Right ventricle myocardium superior (tissue), 1 donor: Measurements from ENCODE around the gene PKHD1. TPM values are rescaled to one million over a fixed set of nuclear protein-coding genes. Genes with fewer than 3 reads are reported as not detected.

Source experiments
- ATAC-seq: fragments of 200-7000 bp; cut with Tn5 transposase; one replicate; pipeline ENCODE4 v1.9.1; 2020; ENCODE audit warnings: mild to moderate bottlenecking; ENCODE audit not compliant: poor library complexity
- DNase-seq: peaks from one replicate; pipeline ENCODE4 v3.0.0-alpha.2; 2020
- intact Hi-C: fragments of 100-400 bp; cut with DNase I; formaldehyde crosslinking; loops from one replicate; pipeline ENCODE4 v1.11.2; 2022
- total RNA-seq: library from RNA; stranded (reverse); fragmentation: NEBNext Ultra II Directional; extraction: Animal tissue kit (Norgen Biotek cat#: 25700); gene quantifications from one replicate; pipeline ENCODE4 v1.2.1, GENCODE V29; 2021
- donor health status: DM: no; HTN: yes; CAD: no; lungs with severe emphysema.

PKHD1 gene
- total RNA-seq, 1 donor from 2014 or later = not detected

DNA sequence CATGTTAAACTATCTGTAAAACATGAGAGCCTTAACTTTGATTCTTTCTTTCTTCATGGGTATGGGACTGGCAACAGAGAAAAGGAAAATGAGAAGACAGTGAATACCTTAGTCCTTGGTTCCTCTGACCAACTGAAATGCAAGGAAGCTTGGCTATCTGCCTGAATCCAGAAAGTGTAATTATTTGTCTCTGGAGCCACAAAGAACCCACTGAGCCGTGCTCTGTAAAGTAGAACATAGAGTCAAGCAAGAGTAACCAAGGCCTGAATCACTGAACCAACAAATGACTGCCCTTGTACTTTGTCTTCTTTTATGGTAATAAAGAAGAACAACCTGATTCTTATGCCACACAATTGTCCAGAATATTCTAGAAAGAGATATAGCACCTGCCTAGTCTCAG lies 27.6 kb downstream of the PKHD1 start:
- intact Hi-C loops = no loop called here
- ATAC-seq (no peak), DNase-seq (no peak)

DNA sequence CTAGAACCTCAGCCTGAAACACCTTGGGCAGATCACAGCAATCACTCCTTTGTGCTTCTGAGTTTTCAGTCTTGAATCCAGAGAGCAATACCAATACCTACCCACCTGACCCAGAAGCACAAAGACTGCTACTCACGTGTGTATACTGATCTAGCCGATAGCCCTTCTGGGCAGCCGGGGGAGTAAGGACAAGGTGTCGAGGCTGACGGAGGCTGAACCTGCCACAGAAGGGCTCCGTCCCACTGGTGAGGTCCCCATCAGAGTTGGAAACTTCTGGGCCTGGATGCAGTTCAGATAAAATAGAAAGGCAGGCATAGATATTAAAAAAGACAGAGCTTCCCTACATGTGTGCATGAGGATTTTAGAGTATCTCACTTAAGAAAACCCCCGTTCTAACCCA lies 32.0 kb downstream of the PKHD1 start:
- intact Hi-C loops = no loop called here
- ATAC-seq (no peak), DNase-seq (no peak)

DNA sequence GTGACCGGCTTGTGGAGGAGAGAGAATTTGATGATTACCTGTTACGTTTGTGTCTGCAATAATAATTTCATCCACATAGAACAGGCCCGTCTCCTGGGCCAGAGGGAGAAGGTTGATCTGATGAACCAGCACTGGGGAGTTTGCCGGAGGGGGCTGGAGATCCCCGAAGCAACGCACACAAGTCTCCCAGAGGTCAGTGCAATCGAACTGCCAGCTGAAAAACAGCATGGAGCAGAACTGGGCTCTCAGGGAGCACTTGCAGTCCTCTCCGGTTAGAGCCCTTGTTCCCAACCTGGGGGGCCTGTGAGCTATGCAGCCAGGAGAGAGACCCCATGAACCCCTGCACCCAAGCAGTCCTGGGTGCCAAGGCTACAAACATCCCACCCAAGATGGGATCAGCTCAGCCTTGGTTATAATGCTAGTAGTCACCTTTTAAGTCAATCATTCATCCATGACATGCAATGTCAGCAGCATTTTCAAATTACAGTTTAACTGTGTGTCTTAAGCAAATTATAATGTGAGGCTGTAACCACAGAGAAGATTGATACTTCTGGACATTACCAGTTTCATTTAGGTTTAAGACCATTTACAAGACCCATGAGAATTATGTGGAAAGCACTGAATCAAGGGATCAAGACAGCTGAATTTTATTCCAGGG lies 34.2 kb downstream of the PKHD1 start:
- ATAC-seq = no peak
- no peak for DNase-seq
- intact Hi-C loops = no loop called here

DNA sequence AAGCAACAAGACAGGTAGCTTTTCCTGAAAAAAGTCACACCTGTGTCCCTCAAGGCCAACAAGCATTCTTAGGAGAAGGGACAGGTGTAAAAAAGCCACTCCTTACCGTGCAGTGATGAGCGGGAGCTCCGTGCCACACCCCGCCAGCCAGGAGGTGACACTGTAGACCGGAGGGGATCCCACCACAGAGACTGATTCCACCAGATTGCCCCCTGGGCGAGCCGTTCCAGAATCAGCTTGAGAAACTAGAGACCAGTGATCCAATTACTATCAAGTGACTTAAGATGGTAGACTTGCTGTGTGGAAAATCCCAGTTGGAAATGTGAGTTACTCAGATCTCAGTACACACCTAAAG lies 37.4 kb downstream of the PKHD1 start:
- no peak for ATAC-seq
- no peak for DNase-seq
- intact Hi-C loops = no loop called here

DNA sequence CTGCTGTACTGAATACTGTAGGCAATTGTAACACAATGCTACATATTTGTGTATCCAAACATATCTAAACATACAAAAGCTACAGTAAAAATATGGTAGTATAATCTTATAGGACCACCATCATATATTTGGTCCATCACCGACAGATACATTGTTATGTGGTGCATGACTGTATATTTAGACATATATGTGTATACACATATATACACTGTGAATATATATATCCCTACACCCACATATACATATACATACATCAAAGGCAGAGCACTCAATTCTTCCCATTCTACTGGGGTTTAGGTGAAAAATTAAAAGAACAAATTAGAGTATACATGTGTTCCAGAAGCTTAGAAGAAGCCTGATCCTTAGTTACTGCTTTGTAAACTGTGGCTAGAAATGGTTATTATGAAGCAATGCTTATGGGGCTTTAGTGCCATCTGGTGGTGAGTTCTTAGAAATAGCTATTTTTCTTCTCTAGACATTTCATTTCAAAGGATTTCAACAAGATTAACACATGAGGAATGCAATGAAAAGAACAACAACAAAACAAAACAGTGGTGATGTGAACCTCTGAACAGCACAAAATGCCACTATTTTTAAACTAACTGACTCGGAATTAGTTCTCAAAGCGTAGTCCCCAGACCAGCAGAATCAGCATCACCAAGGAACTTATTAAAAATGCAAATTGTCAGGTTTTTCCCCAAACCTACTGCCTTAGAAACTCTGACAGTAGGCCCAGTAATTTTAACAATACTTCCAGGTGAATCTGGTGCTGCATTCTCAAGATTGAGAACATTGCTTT lies 38.0 kb downstream of the PKHD1 start:
- no peak for DNase-seq
- ATAC-seq = no peak
- intact Hi-C loops = no loop called here

DNA sequence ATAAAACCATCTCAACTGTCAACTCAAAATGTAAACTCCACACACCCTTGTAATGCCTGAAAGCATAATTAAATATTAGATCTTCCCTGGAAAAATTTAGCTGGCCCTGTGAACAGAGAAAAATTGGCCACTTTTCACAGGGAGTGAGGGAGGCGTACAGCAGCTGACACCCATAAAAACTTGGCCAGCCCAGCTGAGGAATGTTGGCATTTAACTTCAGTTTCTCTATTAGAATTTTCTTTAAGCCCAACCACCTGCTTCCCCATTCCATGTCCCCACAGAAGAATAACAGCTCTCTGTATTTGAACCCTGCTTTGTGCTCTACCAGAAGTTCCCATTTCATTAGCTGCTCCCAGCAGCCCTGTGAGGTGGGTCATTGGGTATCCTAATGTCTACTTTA lies 41.0 kb downstream of the PKHD1 start:
- ATAC-seq (no peak), DNase-seq (no peak)
- intact Hi-C loops = no loop called here

DNA sequence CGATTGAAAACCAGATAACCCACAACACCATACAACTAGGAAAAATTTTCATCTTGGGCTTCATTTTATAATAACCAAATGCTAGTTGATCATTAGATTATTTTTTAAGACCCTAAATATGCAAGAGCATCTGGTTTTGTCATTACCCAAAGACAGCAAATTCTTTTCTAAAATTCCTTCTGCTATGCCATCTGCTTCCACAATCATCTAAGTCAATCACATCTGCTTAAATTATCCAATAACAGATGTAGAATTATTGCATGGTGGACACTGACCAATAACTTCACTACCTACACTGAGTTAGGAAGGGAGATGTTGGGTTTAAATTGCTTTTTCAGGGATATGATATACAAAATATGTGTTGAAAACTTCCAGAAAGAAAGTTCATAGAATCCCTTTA lies 41.9 kb downstream of the PKHD1 start:
- ATAC-seq (no peak), DNase-seq (no peak)
- intact Hi-C loops = no loop called here

DNA sequence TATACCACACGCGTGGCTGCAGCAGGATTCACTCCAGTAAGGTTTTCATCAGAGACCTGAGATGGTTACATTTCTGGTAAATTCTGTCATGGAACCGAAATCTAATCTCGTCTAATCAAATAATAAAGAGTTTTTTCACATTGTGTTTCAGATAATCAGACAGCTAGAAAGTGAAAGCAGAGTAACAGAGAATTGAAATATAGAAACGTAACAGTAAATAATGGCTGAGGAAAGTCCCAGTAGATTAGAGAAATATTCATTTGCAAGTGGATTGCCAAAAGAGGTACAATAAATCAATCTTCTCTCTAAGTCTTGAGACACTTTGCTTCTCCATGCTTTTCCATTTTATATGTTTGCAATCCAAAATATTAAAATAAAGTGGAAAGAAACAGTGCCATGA lies 42.4 kb downstream of the PKHD1 start:
- intact Hi-C loops = no loop called here
- DNase-seq (no peak), ATAC-seq (no peak)

DNA sequence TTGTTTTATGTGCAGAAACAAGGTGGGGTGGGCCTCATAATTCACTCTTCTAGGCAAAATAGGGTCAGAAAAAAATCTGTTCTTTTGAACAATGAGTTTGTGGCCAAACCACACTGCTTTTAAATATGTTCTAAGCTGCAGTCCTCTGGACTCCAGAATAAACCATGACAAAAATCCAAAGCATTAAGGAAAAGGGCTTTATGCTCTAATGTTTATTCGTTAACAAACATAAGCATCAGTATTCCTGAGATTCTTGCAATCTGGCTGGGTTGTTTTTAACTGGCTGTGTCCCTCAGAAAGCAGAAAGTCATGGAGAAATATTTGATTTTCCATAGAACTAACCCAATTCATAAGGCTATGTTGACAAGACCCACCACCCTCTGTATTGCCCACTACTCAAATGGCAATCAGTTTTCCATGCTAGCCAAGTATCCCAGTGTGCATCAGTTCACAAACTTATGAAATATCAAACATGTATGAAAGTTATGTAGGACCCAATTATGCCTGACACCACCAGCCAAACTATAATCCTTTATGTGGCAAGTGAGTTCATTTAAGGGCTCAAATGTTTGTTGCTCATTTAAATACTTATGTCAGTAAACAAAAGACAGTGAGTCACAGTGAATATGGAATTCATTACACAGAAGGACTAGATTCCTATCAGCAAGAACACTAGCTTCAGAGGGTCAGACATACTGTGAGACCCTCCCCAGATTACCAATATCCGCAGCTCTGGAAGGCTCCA lies 45.1 kb downstream of the PKHD1 start:
- ATAC-seq (no peak), DNase-seq (no peak)
- intact Hi-C loops = no loop called here

DNA sequence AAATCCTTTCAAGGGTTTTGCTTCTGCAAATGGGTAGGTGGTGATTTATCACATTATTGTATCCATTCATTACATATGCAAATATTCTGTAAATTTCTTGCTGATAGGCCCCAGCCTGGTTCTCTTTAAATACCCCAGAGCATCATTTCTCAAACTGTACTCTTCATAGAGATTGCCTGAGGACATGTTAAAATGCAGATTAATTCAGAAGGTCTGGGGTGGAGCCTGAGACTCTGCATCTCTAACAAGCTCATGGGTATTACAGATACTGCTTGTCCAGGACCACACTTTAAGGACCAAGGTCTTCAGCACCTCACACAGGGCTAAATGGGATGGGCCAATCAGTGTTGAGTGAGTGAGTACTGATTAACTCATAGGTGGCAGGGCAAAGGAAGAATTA lies 46.3 kb downstream of the PKHD1 start:
- ATAC-seq (no peak), DNase-seq (no peak)
- intact Hi-C loops = no loop called here

DNA sequence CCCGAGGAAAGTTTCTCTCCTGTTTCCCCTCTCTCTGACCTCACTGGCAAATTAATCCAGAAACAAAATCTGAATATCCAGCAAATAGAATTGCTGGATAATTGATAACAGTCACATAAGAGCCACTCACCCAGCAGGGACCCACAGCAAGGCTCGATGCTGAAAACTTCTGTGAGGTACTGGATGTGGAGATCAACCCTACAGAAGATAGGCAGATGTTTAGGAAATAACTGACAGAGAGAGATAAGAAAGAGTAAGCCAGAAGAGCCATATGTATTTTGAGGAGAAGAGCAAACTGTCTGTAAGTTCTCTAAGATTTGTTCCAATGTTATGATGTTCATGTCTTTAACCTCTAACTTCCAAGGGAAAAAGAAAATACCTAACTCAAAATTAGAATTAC lies 59.7 kb downstream of the PKHD1 start:
- intact Hi-C loops = no loop called here
- ATAC-seq = no peak

DNA sequence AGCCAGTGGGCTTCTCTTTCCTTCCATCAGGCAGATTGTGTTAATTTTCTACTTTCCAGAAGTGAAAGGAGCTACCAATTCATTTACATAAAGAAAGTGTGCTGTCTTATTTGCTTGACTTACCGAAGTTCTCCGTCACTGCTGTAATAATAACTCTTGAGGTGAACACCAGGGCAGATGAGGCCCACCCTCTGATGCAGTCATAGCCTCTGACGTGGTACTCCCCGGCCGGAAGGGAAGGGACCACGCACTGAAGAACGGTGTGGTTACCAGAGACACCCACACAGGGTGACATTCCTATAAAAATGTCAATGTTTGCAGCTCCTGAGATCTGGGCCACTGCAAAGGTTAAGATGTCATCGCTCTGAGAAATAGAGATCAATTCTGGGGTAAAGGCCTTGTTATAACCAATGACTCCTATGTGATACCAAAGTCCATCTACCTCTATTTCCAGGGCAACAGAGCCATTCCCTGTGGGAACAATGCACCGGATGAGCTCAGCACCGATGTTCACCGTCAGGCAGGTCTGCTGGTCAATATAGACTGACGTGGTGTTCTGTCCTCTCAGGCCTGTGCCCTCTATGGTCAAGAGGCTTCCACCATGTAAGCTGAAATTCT lies 62.9 kb downstream of the PKHD1 start:
- intact Hi-C loops = loop anchor here (5.0 kb wide), 2 partner anchors 1207 to 1897 kb away; partner anchors contain the start of gene TFAP2B
- no peak for DNase-seq

More for the DNA sequence above, 59.7 kb downstream of the PKHD1 start:
- DNase-seq = no peak

DNA sequence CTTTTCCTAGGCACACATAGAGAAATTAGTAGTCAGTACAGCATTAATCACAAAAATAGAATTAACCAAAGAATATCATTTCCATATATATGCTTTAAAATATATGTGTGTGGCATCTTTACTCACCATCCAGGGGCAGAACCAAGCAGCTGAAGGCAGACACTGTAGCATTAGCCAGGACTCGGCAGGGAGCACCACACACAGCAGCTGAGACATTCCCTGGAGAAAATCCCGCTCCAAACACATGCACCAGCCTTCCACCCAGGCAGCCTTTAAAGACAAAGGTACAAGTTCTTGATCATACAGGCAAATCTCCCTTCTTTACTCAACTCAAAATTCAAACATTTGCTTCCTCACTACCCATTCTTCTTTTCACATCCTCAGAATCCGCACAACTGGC lies 64.7 kb downstream of the PKHD1 start:
- intact Hi-C loops = loop anchor here (5.0 kb wide), 2 partner anchors 1205 to 1895 kb away; partner anchors contain the start of gene TFAP2B
- ATAC-seq (no peak), DNase-seq (no peak)

More for the DNA sequence above, 62.9 kb downstream of the PKHD1 start:
- ATAC-seq = no peak

DNA sequence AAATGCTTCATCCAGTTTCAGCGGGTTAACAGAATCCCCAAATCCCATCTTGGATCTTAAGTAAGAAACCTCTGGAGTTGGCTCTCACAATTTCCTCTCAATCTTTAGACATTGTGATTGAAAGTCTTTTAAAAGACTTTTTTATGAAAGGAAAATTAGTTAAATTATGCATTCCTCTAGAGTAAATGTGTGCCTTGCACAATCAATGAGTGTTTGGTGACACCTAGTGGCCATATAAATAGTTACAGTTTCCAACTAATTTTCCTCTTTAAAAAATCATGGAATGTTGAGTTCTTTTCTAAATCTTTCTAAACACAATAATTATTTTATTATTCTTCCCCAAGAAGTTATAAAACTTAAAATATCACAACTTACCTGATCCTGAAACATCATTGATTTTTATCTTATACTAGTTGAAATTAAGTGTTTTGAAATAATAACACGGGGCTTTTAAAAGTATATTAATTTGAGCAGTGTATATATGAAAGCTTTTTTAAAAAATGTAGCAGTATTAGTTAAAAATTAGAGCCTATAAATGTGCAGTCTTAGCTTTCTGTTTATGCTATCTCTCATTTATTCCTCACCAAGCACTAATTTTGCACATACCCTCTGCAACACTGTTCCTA lies 66.4 kb downstream of the PKHD1 start:
- DNase-seq (no peak), ATAC-seq (no peak)
- intact Hi-C loops = loop anchor here (5.0 kb wide), 2 partner anchors 1204 to 1894 kb away; partner anchors contain the start of gene TFAP2B

DNA sequence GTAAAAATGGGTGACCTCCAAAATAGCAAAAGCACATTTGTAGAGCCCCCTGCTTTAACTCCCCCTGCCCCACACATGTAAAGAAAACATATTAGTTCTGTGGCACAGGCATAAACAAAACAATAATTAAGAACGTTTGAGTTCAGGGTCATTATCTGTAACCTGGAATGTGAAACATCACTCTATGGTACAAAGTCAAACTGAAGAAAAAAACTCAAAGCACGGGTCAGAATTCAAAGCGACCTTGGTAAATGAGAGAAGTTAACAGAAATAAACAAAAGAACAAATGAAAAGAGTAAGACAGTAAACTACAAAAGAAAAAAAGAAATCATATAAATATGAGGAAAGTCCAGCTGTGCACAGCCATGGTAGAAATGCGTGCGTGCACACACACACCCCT lies 67.5 kb downstream of the PKHD1 start:
- intact Hi-C loops = loop anchor here (5.0 kb wide), 2 partner anchors 1203 to 1893 kb away; partner anchors contain the start of gene TFAP2B
- DNase-seq (no peak), ATAC-seq (no peak)

DNA sequence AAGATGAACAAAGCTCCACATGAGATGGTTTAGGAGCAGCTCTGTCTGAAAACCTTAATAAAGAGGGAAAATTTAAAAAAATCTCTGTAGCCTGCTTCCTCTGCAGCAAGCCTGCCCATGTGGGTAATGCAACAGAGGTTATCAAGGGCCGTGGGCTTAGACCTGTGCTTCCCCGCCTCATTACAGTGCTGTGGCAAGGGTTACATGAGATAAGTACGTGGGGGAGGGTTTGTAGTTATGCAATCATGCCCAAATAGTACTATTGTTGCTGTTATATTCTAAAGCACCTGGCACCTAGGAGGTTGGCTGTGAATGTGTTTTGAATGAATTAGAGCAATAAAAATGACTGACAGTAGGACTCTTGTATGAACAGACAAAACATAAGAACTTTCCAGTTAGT lies 68.3 kb downstream of the PKHD1 start:
- ATAC-seq (no peak), DNase-seq (no peak)
- intact Hi-C loops = no loop called here

DNA sequence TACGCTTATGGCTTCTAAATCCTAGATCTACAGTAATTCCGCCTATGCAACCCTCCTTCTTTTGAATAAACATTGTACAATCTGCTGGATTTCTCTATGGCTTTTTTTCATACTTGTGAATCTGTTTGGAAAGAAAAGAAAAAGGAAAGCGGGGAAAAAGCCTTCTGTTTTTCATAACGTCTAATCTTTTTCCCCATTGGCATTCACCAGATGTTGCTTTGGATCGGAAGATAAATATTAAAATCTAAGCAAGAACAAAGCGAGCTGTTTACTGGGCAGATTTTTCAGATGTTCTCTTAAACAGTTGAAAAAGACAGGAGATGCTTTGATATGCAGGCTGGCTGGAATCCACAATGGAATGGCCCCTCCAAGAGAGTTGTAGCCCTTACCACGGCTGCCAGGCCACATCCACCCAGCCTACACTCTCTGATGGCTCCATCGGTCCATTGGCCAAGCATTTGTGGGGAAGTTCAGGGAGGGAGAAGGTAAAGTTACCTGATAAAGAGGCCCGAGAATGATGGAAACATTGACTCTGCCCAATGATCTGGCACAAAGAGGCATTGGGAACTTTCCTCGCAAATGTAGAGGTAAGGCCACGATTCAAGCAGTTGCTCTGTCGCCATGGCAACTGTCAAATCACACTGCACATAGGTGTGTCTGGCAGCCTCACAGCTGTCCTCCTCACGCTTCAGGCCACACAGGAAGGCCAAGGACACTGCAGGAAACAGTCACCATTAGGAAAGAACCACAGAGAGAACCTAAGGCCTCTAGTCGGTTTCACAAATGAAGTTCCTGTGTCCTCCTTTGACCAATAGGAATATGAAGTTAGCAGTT lies 70.3 kb downstream of the PKHD1 start:
- ATAC-seq (no peak), DNase-seq (no peak)
- intact Hi-C loops = no loop called here

DNA sequence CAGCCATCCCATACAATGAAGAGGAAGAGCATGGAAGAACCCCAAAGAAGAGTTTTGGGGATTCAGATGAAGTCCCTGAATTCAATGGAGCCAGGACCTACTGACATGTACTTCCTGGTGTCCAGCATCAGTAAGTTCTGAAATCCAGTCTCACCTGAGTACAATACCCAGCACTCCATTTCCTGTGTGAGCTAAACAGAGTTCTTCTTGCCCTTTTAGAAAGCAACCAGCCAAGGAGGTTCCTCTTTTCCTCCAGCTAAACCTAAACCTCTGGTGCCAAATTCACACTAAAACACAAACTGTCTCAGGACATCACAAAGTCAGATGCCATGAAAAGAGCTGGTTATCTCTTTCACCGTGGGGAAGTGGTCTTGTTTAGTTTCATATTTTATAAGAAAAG lies 71.5 kb downstream of the PKHD1 start:
- DNase-seq (no peak), ATAC-seq (no peak)
- intact Hi-C loops = no loop called here
